BLaER1 (cell line): ENCODE measurements around the gene PIEZO1.
A peak's percentile ranks its signal among the peaks of the same experiment; 100 is the strongest.

Experiments used
- H3K27ac ChIP-seq: shearing (Covaris generic); formaldehyde crosslinking; 2 replicates; pipeline ENCODE4 v1.8.1; 2022
- H3K27me3 ChIP-seq: shearing (Covaris generic); formaldehyde crosslinking; 2 replicates; pipeline ENCODE4 v1.8.1; 2022
- H3K36me3 ChIP-seq: shearing (Covaris generic); formaldehyde crosslinking; 2 replicates; pipeline ENCODE4 v1.8.1; 2022
- H3K4me1 ChIP-seq: shearing (Covaris generic); formaldehyde crosslinking; 2 replicates; pipeline ENCODE4 v1.8.1; 2022
- H3K4me2 ChIP-seq: shearing (Covaris generic); formaldehyde crosslinking; 2 replicates; pipeline ENCODE4 v1.8.1; 2022
- H3K4me3 ChIP-seq: shearing (Covaris generic); formaldehyde crosslinking; 2 replicates; pipeline ENCODE4 v1.8.1; 2022
- H3K9ac ChIP-seq: shearing (Covaris generic); formaldehyde crosslinking; 2 replicates; pipeline ENCODE4 v1.8.1; 2022
- H3K9me3 ChIP-seq: shearing (Covaris generic); formaldehyde crosslinking; 2 replicates; pipeline ENCODE4 v1.8.1; 2022
- H4K20me1 ChIP-seq: shearing (Covaris generic); formaldehyde crosslinking; 2 replicates; pipeline ENCODE4 v1.8.1; 2022
- Cebpa-rat ChIP-seq: shearing (Covaris generic); IDR thresholded peaks from 2 replicates; pipeline ENCODE4 v1.8.1; 2022

Gene PIEZO1

DNA sequence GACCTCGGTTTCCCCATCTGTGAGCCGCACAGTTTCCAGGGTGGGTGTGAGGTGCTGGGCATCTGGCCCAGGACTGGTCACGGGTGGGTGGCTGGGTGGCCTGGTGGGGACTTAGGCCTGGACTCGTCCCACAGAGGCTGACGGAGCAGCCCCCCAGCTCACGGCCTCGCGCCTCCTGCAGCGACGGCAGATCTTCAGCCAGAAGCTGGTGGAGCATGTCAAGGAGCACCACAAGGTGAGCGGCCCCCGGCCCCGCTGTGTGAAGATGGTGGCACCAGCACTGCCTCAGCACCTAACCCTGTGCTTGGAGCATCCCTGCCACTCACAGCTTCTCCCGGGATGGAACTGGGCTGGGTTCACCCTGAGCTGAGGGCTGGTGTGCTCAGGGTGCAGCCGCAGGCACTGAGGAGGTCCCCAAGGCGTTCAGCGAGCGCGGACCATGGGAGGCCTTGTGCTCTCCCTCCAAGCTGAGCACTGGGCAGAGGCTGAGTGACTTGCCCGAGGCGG is 20.9 kb upstream of the PIEZO1 start:
- Histone ChIP-seq H4K20me1 (peaks cover 69% of the 10 kb centered on the region), H3K9me3 (no peaks in the 10 kb centered on the region), H3K27ac (0 out of 2 replicates have a peak overlapping the region, but pooled peaks have one; percentile 22), H3K9ac (peak overlapping the region; percentile 96; the same call in 1 of the 2 replicates), H3K4me1 (peaks cover 83% of the 10 kb centered on the region), H3K4me2 (peak overlapping the region; percentile 90), H3K36me3 (peaks cover 54% of the 10 kb centered on the region), H3K4me3 (no peak overlapping the region), H3K27me3 (no peaks in the 10 kb centered on the region)
- no peak for TF ChIP-seq Cebpa-rat

DNA sequence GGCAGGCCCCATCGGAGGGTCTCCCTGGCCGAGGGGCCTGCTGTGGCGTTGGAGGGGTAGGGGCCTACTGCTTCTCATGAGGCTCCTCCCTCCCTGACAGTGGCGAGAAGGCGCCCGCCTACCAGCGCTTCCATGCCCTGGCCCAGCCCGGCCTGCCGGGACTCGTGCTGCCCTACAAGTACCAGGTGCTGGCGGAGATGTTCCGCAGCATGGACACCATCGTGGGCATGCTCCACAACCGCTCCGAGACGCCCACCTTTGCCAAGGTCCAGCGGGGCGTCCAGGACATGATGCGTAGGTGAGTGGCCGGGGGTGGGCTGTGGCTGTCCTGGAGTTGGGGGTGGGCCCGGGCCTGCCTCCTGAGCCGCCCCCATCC is 20.3 kb upstream of the PIEZO1 start:
- H3K27ac ChIP-seq: peak overlapping the region; percentile 98
- no peaks in the 10 kb centered on the region for H3K27me3 ChIP-seq
- peak overlapping the region; percentile 79 for H3K4me3 ChIP-seq
- H3K9ac ChIP-seq: peak overlapping the region; percentile 96
- no peak for TF ChIP-seq Cebpa-rat
- peaks cover 84% of the 10 kb centered on the region for H3K4me1 ChIP-seq
- peaks cover 54% of the 10 kb centered on the region for H3K36me3 ChIP-seq
- peak overlapping the region; percentile 90 for H3K4me2 ChIP-seq
- H4K20me1 ChIP-seq: peaks cover 63% of the 10 kb centered on the region
- no peaks in the 10 kb centered on the region for H3K9me3 ChIP-seq

DNA sequence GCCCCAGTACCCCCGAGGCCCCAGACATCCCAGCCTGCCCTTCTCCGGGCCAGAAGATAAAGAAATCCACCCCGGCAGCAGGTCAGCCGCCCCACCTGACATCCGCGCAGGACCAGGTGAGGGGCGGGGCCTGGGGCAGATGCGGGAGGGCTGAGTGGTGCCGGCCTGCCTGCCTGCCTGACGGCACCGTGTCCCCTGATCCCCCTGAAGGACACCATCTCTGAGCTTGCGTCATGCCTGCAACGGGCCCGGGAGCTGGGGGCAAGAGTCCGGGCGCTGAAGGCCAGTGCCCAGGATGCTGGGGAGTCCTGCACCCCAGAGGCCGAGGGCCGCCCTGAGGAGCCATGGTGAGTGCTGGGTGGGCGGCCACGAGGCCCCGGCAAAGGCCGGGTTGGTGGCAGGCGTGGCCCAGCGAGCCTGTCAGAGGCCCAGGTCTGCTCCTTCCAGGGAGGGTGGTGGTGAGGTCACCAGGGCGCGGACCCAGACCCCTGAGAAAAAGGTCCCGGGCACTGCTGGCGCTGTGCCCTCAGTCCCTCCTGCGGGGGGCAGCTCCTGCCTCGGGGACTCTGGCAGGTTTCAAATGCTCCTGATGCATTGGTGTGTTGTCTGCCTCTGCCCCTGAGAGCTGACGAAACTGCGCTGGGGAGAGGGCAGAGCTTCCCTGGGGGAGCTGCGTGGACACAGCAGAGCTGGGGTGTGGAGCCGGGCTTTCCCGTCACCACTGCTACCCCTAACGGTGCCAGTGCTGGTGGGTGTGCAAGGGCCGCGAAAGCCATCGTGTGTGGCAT is 19.7 kb upstream of the PIEZO1 start:
- H3K4me1 ChIP-seq: peaks cover 84% of the 10 kb centered on the region
- no peaks in the 10 kb centered on the region for H3K27me3 ChIP-seq
- peaks cover 49% of the 10 kb centered on the region for H3K36me3 ChIP-seq
- H3K9ac ChIP-seq: peak overlapping the region; percentile 96
- H4K20me1 ChIP-seq: peaks cover 57% of the 10 kb centered on the region
- peak overlapping the region; percentile 79 for H3K4me3 ChIP-seq
- H3K9me3 ChIP-seq: no peaks in the 10 kb centered on the region
- H3K27ac ChIP-seq: peak overlapping the region; percentile 98
- no peak for TF ChIP-seq Cebpa-rat
- H3K4me2 ChIP-seq: peak overlapping the region; percentile 90

DNA sequence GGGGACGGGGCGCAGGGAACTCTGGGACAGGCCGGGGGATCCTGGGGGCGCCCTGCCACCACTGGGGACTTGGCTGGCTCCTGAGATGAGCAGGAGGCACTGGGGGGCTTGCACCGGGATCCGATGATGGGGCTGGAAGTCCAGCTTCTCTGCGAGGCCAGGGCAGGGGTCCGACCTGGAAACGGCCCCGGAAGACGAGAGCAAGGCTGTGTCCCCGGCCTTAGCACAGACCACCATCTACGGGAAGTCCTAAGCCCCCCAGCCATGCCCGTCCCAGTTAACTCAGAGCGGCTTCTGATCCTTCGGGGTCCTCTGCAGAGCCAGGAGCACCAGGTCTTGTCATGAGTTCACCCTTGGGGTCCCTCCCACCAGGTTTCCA is 19.1 kb upstream of the PIEZO1 start:
- Histone ChIP-seq H3K4me2 (peak overlapping the region; percentile 90), H3K4me3 (peak overlapping the region; percentile 79), H3K4me1 (peaks cover 84% of the 10 kb centered on the region), H3K9me3 (peaks cover 5% of the 10 kb centered on the region), H3K36me3 (peaks cover 43% of the 10 kb centered on the region), H3K9ac (peak overlapping the region; percentile 96), H4K20me1 (peaks cover 51% of the 10 kb centered on the region), H3K27ac (peak overlapping the region; percentile 98), H3K27me3 (no peaks in the 10 kb centered on the region)
- no peak for TF ChIP-seq Cebpa-rat

DNA sequence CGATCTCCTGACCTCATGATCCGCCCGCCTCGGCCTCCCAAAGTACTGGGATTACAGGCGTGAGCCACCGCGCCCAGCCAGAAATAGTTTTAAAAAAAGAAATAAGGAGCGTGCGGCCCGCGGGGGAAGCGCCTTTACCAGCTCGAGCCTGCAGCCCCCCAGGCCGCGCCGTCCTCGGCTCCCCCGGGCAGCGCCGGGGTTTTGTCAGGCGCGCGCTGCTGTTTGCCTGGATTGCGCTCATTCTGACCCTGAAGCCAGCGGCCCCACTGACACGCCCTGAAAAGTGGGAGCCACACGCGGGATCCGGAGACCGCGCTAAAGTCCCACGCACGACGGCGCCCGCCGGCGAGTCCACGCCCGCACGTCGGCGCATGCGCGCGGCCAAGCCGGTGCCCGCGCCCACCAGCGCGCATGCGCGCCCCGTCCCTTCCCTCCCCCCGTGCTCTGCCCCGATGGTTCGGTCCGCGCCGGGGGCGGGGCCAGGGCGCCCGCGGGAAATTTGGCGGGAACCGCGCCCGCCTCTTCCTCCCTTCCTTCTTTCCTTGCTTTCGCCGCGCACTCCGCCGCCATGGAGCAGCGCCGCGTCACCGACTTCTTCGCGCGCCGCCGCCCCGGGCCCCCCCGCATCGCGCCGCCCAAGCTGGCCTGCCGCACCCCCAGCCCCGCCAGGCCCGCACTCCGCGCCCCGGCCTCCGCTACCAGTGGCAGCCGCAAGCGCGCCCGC is 18.4 kb upstream of the PIEZO1 start, which contains the start of gene CDT1:
TSS of gene CDT1 (plus strand) at position 526 of the 724 bp plus-strand sequence. CDS start at position 569, 43 bp downstream.
- Histone ChIP-seq H3K27ac (peak within 1 kb of the TSS; percentile 98), H4K20me1 (peaks cover 44% of the 10 kb centered on the region), H3K4me1 (peaks cover 87% of the 10 kb centered on the region), H3K4me3 (peak within 1 kb of the TSS; percentile 79), H3K36me3 (peaks cover 35% of the 10 kb centered on the region), H3K9ac (peak within 1 kb of the TSS; percentile 96), H3K9me3 (peaks cover 10% of the 10 kb centered on the region), H3K4me2 (peak within 1 kb of the TSS; percentile 90), H3K27me3 (no peaks in the 10 kb centered on the region)
- no peak for TF ChIP-seq Cebpa-rat

DNA sequence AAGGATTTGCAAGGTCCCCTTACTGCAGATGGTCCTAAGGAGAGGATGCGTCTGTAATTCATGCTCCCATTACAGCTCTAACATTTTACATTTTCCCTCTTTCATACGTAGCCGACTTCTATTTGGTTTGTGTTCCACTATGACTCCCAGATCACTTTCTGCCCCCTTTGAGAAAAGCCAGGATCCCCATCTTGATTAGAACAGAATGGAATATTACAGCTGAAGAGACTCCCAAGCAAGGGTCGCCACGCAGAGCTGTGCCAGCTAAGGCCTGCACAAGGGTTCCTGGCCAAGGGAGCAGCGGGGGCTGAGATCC is 15.2 kb upstream of the PIEZO1 start:
- Histone ChIP-seq H3K4me3 (peak overlapping the region; percentile 57), H3K36me3 (peaks cover 3% of the 10 kb centered on the region), H3K27me3 (no peaks in the 10 kb centered on the region), H3K4me1 (peaks cover 83% of the 10 kb centered on the region), H4K20me1 (peaks cover 12% of the 10 kb centered on the region), H3K27ac (peak overlapping the region; percentile 98), H3K4me2 (peak overlapping the region; percentile 90), H3K9ac (peak overlapping the region; percentile 75), H3K9me3 (peaks cover 14% of the 10 kb centered on the region)
- no peak for TF ChIP-seq Cebpa-rat

DNA sequence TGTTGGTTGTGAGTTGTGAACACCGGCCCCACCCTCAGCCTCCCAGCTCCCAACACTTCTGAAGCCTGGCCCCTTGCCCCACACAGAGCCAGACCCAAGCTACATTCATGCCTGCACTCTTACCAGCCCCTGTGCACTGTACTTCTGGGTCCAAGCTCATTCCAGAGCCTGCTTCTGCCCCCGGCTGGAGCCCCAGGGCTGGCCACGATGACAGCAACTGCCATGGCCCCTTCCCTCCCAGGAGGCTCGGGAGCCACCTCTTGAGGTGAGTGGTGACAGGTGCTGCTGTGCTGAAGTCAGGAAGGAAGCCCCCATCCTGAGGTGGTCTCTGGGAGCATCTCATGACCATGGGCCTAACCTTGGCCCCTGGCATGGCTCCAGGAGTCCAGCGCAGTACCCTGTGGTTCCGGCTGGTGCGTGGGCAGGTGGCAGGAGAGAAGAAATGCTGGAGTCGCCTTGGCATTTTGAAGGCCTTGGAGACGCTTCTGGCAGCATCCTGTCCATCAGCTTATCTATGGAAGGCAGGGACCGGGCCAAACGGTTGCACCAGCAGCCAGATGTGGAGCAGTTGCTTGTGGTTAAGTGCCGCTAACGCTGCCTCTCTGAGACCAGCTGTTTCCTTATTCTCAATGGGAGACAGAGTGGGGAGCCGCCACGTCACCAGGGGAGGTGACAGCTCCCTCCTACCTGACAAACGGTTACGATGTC is 14.7 kb upstream of the PIEZO1 start:
- H3K9me3 ChIP-seq: peaks cover 14% of the 10 kb centered on the region
- peak overlapping the region; percentile 57 for H3K4me3 ChIP-seq
- H3K4me1 ChIP-seq: peaks cover 83% of the 10 kb centered on the region
- H3K4me2 ChIP-seq: peak overlapping the region; percentile 90
- H3K9ac ChIP-seq: peak overlapping the region; percentile 75
- no peak for TF ChIP-seq Cebpa-rat
- no peaks in the 10 kb centered on the region for H3K27me3 ChIP-seq
- H3K27ac ChIP-seq: peak overlapping the region; percentile 98
- no peaks in the 10 kb centered on the region for H3K36me3 ChIP-seq
- H4K20me1 ChIP-seq: peaks cover 7% of the 10 kb centered on the region

DNA sequence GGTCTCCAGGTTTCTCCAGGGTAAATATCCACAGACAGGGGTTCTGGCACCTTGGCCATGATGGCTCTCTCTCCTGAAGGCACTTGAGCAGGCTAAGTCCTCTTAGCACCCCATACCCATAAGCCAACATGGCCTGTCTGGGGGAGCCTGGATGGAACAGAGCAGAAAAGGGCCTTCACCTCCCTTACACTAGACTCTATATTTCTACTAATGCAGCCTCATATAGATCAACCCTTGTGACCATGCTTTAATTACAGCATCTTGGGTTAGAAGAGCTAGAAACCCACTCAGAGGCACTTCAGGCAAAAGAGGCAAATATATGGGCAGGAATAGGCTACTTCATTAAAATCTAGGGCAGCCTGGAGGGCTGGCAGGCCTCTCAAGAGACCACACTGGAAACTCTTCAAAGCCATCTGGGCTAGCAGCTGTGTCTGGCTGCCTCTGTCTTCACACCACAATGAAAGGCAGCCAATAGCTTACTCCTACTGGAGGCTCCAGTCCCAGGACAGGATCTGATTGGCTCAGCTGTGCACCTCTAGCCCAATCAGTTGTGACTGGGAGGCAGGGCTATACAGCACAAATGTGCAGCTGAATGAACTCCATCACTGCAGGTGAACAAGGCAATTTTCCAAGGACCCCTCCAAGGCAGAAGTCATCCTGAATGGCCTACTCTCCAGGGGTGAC is 13.9 kb upstream of the PIEZO1 start:
- Histone ChIP-seq H3K9ac (peak overlapping the region; percentile 75), H3K4me3 (peak overlapping the region; percentile 57), H3K27ac (peak overlapping the region; percentile 98), H3K27me3 (no peaks in the 10 kb centered on the region), H3K4me2 (peak overlapping the region; percentile 90), H3K9me3 (peaks cover 14% of the 10 kb centered on the region), H3K36me3 (no peaks in the 10 kb centered on the region), H3K4me1 (peaks cover 85% of the 10 kb centered on the region), H4K20me1 (no peaks in the 10 kb centered on the region)
- no peak for TF ChIP-seq Cebpa-rat

DNA sequence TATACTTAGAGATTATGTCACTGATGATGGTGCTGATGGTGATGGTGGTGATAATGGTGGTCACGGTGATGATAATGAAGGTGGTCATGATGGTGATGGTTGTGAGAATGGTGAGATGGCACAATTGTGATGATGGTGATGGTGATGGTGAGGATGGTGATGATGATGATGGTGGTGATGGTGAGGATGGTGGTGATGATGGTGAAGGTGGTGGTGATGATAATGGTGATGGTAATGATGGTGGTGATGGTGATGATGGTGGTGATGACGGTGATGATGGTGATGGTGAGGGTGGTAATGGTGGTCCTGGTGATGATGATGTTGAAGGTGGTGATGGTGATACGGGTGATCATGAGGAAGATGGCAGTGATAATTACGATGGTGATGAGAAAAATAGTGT is 13.1 kb upstream of the PIEZO1 start:
- Histone ChIP-seq H3K4me3 (0 out of 2 replicates have a peak overlapping the region, but pooled peaks have one; percentile 57), H3K27ac (peak overlapping the region; percentile 98), H3K4me1 (peaks cover 93% of the 10 kb centered on the region), H3K9me3 (peaks cover 14% of the 10 kb centered on the region), H3K27me3 (no peaks in the 10 kb centered on the region), H4K20me1 (no peaks in the 10 kb centered on the region), H3K4me2 (peak overlapping the region; percentile 90), H3K9ac (0 out of 2 replicates have a peak overlapping the region, but pooled peaks have one; percentile 4), H3K36me3 (no peaks in the 10 kb centered on the region)
- no peak for TF ChIP-seq Cebpa-rat
